ENCODE results near the gene SCUBE1. TPM values are rescaled to one million over a fixed set of nuclear protein-coding genes. Genes with fewer than 3 reads are reported as not detected.

Gene SCUBE1
- total RNA-seq, 1 donor from 2014 or later = 25.9 TPM

DNA sequence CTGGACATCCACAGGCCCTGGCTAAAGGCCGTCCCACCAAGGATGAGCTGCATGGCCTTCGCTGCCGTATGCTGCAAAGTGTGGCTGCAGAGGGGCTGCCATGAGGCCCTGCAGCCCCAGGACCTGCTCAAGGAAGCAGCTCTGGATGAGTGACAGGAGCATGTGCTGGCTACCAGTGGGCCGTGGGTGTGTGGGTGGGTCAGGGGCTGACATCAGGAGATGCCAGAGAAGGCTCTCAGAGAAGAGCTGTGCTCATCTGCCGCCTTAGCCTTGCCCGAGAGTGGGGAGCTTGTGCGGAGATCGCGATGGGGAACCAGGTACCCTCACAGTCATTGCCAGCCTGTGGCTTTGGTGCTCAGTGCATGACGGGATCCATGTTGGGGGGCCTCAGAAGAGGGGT lies 41.3 kb downstream of the SCUBE1 start:
- Histone ChIP-seq H3K4me1 (peaks cover 34% of the 10 kb centered on the region), H4K20me1 (ENCODE audit: low read depth) (peaks cover 28% of the 10 kb centered on the region), H3K79me2 (ENCODE audit: low read depth) (no peaks in the 10 kb centered on the region), H3F3A (ENCODE audit: low read depth) (peaks cover 4% of the 10 kb centered on the region), H3K27ac (no peak overlapping the region), H2AFZ (replicated peaks) (no peak overlapping the region), H3K9ac (no peak overlapping the region), H3K36me3 (no peaks in the 10 kb centered on the region), H3K9me3 (ENCODE audit: low read depth) (no peaks in the 10 kb centered on the region), H3K27me3 (no peaks in the 10 kb centered on the region), H3K4me2 (no peak overlapping the region), H3K4me3 (no peak overlapping the region)
- Mint-ChIP-seq H3K36me3 (peaks cover 3% of the 10 kb centered on the region), H3K4me3 (no peak overlapping the region), H3K9me3 (no peaks in the 10 kb centered on the region), H3K27ac (peak overlapping the region; percentile 76), H3K4me1 (peaks cover 70% of the 10 kb centered on the region), H3K27me3 (ENCODE audit: insufficient read depth, low read depth) (peaks cover 15% of the 10 kb centered on the region)
- TF ChIP-seq EZH2phosphoT487 (IDR thresholded peaks at IDR 0.05) (no peak), EZH2 (IDR thresholded peaks at IDR 0.05) (no peak)
- TF ChIP-seq, protein P1, sequence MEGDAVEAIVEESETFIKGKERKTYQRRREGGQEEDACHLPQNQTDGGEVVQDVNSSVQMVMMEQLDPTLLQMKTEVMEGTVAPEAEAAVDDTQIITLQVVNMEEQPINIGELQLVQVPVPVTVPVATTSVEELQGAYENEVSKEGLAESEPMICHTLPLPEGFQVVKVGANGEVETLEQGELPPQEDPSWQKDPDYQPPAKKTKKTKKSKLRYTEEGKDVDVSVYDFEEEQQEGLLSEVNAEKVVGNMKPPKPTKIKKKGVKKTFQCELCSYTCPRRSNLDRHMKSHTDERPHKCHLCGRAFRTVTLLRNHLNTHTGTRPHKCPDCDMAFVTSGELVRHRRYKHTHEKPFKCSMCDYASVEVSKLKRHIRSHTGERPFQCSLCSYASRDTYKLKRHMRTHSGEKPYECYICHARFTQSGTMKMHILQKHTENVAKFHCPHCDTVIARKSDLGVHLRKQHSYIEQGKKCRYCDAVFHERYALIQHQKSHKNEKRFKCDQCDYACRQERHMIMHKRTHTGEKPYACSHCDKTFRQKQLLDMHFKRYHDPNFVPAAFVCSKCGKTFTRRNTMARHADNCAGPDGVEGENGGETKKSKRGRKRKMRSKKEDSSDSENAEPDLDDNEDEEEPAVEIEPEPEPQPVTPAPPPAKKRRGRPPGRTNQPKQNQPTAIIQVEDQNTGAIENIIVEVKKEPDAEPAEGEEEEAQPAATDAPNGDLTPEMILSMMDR (IDR thresholded peaks at IDR 0.05) = no peak
- DNase-seq (ENCODE audit: low spot score) = no peak

- Histone ChIP-seq H3K79me2 (ENCODE audit: low read depth) (no peaks in the 10 kb centered on the region), H3K4me1 (peaks cover 42% of the 10 kb centered on the region), H3K4me3 (no peak overlapping the region), H3K4me2 (no peak overlapping the region), H4K20me1 (ENCODE audit: low read depth) (peaks cover 29% of the 10 kb centered on the region), H3F3A (ENCODE audit: low read depth) (peaks cover 4% of the 10 kb centered on the region), H3K36me3 (no peaks in the 10 kb centered on the region), H2AFZ (replicated peaks) (no peak overlapping the region), H3K9ac (no peak overlapping the region), H3K9me3 (ENCODE audit: low read depth) (no peaks in the 10 kb centered on the region), H3K27me3 (no peaks in the 10 kb centered on the region), H3K27ac (no peak overlapping the region)
- no peaks in the 10 kb centered on the region for H3K9me3 Mint-ChIP-seq
- peaks cover 12% of the 10 kb centered on the region for H3K27me3 Mint-ChIP-seq (ENCODE audit: insufficient read depth, low read depth)
- H3K36me3 Mint-ChIP-seq = peaks cover 3% of the 10 kb centered on the region
- TF ChIP-seq EZH2 (IDR thresholded peaks at IDR 0.05) (no peak), EZH2phosphoT487 (IDR thresholded peaks at IDR 0.05) (no peak)
- TF ChIP-seq, protein P1 (IDR thresholded peaks at IDR 0.05) = no peak
- peaks cover 76% of the 10 kb centered on the region for H3K4me1 Mint-ChIP-seq
- peak overlapping the region; percentile 76 for H3K27ac Mint-ChIP-seq
- no peak for DNase-seq (ENCODE audit: low spot score)
- H3K4me3 Mint-ChIP-seq = no peak overlapping the region
These were observed 42.1 kb downstream of the SCUBE1 start for GRCh38 chr22:43300891-43301676.

GRCh38 chr22:43299736-43300135 lies 43.4 kb downstream of the SCUBE1 start:
- DNase-seq (ENCODE audit: low spot score) = no peak
- no peaks in the 10 kb centered on the region for H3K9me3 Mint-ChIP-seq
- H3K27me3 Mint-ChIP-seq (ENCODE audit: insufficient read depth, low read depth) = peaks cover 12% of the 10 kb centered on the region
- H3K27ac Mint-ChIP-seq = no peak overlapping the region
- Histone ChIP-seq H3K36me3 (no peaks in the 10 kb centered on the region), H3K27me3 (no peaks in the 10 kb centered on the region), H3K79me2 (ENCODE audit: low read depth) (no peaks in the 10 kb centered on the region), H3K4me1 (peaks cover 43% of the 10 kb centered on the region), H3F3A (ENCODE audit: low read depth) (peaks cover 4% of the 10 kb centered on the region), H3K9me3 (ENCODE audit: low read depth) (no peaks in the 10 kb centered on the region), H3K9ac (no peak overlapping the region), H2AFZ (replicated peaks) (no peak overlapping the region), H4K20me1 (ENCODE audit: low read depth) (peaks cover 34% of the 10 kb centered on the region), H3K27ac (no peak overlapping the region), H3K4me2 (no peak overlapping the region), H3K4me3 (no peak overlapping the region)
- H3K4me1 Mint-ChIP-seq = peaks cover 80% of the 10 kb centered on the region
- no peak for TF ChIP-seq EZH2phosphoT487 (IDR thresholded peaks at IDR 0.05)
- TF ChIP-seq, protein P1 (IDR thresholded peaks at IDR 0.05) = no peak
- TF ChIP-seq EZH2 (IDR thresholded peaks at IDR 0.05) = no peak
- H3K36me3 Mint-ChIP-seq = peaks cover 3% of the 10 kb centered on the region
- no peak overlapping the region for H3K4me3 Mint-ChIP-seq
